ENCODE data around the gene SLC35B4.
"Not testable (repeated sequence)": the region's sequence is repeated elsewhere in the genome, so short reads cannot be mapped to it uniquely, and the experiment has no call there.

Gene SLC35B4

GRCh38 chr7:134331393-134331792 lies 14.7 kb upstream of the SLC35B4 start:
- DNase-seq (ENCODE audit: low spot score): no peak

- no peak for DNase-seq (ENCODE audit: low spot score)
Measured at GRCh38 chr7:134330974-134331373, 14.2 kb upstream of the SLC35B4 start.

GRCh38 chr7:134329614-134330346 lies 13.1 kb upstream of the SLC35B4 start:
- no peak for DNase-seq (ENCODE audit: low spot score)

GRCh38 chr7:134328900-134329299 lies 12.2 kb upstream of the SLC35B4 start:
- DNase-seq (ENCODE audit: low spot score): no peak

GRCh38 chr7:134327896-134328295 lies 11.2 kb upstream of the SLC35B4 start:
- peak; percentile 58 for DNase-seq (ENCODE audit: low spot score)

- DNase-seq (ENCODE audit: low spot score): no peak
Measured at GRCh38 chr7:134324107-134324506, 7.4 kb upstream of the SLC35B4 start.

GRCh38 chr7:134320201-134320600 lies 3.5 kb upstream of the SLC35B4 start:
- no peak for DNase-seq (ENCODE audit: low spot score)

- peak; percentile 6 for DNase-seq (ENCODE audit: low spot score)
Measured at GRCh38 chr7:134318443-134318842, 1.7 kb upstream of the SLC35B4 start.

GRCh38 chr7:134317434-134317833 lies 704 bp upstream of the SLC35B4 start:
- no peak for DNase-seq (ENCODE audit: low spot score)

GRCh38 chr7:134315679-134316538 lies 821 bp downstream of the SLC35B4 start:
- DNase-seq (ENCODE audit: low spot score): peak; percentile 6

GRCh38 chr7:134313543-134313942 lies 3.2 kb downstream of the SLC35B4 start:
- no peak for DNase-seq (ENCODE audit: low spot score)

GRCh38 chr7:134312717-134313116 lies 4.0 kb downstream of the SLC35B4 start:
- DNase-seq (ENCODE audit: low spot score): no peak

GRCh38 chr7:134311807-134312206 lies 4.9 kb downstream of the SLC35B4 start:
- DNase-seq (ENCODE audit: low spot score): no peak

GRCh38 chr7:134308548-134308947 lies 8.2 kb downstream of the SLC35B4 start:
- no peak for DNase-seq (ENCODE audit: low spot score)

GRCh38 chr7:134307320-134307719 lies 9.4 kb downstream of the SLC35B4 start:
- DNase-seq (ENCODE audit: low spot score): peak; percentile 9

- peak; percentile 23 for DNase-seq (ENCODE audit: low spot score)
Measured at GRCh38 chr7:134302120-134302519, 14.6 kb downstream of the SLC35B4 start.

GRCh38 chr7:134301592-134301991 lies 15.1 kb downstream of the SLC35B4 start:
- no peak for DNase-seq (ENCODE audit: low spot score)

GRCh38 chr7:134300988-134301387 lies 15.7 kb downstream of the SLC35B4 start:
- DNase-seq (ENCODE audit: low spot score): no peak

- no peak for DNase-seq (ENCODE audit: low spot score)
Measured at GRCh38 chr7:134298902-134299683, 17.6 kb downstream of the SLC35B4 start.

- no peak for DNase-seq (ENCODE audit: low spot score)
Measured at GRCh38 chr7:134297489-134297888, 19.2 kb downstream of the SLC35B4 start.

- DNase-seq (ENCODE audit: low spot score): not testable (repeated sequence)
Measured at GRCh38 chr7:134295982-134296381, 20.7 kb downstream of the SLC35B4 start.

- no peak for DNase-seq (ENCODE audit: low spot score)
Measured at GRCh38 chr7:134293002-134293740, 23.6 kb downstream of the SLC35B4 start.
